ENCODE measurements around the gene OPCML. TPM values are rescaled to one million over a fixed set of nuclear protein-coding genes. Genes with fewer than 3 reads are reported as not detected.

OPCML gene
- total and polyA plus RNA-seq, 2 donors from 2014 or later = 0.77 to 1.1 TPM

DNA sequence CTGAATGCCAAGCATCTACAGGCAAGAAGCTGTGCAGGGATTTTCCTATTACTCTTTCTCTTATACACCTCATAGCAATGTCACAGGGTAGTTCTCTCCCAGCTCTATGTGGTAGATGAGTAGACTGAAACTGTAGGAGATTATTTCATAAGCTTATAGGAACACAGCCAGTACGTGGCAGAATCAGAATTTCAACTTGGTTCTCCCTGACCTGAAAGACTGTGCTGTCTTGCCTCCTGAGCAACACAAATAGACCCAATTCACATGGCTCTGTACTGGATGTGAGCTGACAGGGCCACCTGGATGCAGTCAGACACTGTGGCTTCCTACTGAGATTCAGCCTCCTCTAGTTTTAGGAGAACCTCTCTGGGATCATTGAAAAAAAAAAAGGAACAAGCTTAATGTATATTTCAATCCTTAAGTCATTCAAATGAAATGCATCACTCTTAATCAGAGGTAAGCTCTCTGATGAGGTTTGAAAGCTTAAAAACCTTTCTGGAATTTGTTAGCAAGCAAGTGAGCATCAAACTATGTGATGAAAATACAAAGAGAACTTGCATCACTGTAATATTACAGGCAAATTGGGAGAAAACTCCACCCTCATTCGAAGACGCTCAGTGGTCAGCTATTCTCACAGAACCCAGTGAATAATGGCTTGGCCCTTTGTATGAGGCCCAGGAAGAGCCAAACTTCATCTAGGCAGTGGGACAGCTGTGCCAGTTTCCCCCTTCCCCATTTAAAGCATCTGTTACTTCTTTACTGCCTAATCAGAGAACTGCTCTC, 1122.5 kb downstream of the OPCML start:
- Histone ChIP-seq H3K9ac (ENCODE audit: low read length in 3 of 3) (no peak overlapping the region), H3K36me3 (ENCODE audit: control insufficient read depth in 2 of 3, insufficient read depth in 3 of 3, low read length in 3 of 3) (no peaks in the 10 kb centered on the region), H3K27me3 (ENCODE audit: control insufficient read depth, insufficient read depth, low read length) (no peaks in the 10 kb centered on the region), H3K27ac (ENCODE audit: low read depth in 2 of 2, low read length in 2 of 2) (no peak overlapping the region), H3K4me3 (ENCODE audit: low read length in 3 of 3) (no peak overlapping the region), H3K9me3 (ENCODE audit: control insufficient read depth in 2 of 3, insufficient read depth in 1 of 3, low read length in 3 of 3) (no peaks in the 10 kb centered on the region), H3K4me1 (ENCODE audit: control insufficient read depth in 2 of 3, insufficient read depth in 2 of 3, low read depth in 1 of 3, low read length in 3 of 3) (no peaks in the 10 kb centered on the region)
- TF ChIP-seq, protein P1, sequence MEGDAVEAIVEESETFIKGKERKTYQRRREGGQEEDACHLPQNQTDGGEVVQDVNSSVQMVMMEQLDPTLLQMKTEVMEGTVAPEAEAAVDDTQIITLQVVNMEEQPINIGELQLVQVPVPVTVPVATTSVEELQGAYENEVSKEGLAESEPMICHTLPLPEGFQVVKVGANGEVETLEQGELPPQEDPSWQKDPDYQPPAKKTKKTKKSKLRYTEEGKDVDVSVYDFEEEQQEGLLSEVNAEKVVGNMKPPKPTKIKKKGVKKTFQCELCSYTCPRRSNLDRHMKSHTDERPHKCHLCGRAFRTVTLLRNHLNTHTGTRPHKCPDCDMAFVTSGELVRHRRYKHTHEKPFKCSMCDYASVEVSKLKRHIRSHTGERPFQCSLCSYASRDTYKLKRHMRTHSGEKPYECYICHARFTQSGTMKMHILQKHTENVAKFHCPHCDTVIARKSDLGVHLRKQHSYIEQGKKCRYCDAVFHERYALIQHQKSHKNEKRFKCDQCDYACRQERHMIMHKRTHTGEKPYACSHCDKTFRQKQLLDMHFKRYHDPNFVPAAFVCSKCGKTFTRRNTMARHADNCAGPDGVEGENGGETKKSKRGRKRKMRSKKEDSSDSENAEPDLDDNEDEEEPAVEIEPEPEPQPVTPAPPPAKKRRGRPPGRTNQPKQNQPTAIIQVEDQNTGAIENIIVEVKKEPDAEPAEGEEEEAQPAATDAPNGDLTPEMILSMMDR (IDR thresholded peaks at IDR 0.05; ENCODE audit: borderline replicate concordance, extremely low read depth, insufficient read depth) = no peak
- intact Hi-C loops (cut with DNase I) = no loop called here
- DNase-seq = no peak
- FAIRE-seq = no peak

DNA sequence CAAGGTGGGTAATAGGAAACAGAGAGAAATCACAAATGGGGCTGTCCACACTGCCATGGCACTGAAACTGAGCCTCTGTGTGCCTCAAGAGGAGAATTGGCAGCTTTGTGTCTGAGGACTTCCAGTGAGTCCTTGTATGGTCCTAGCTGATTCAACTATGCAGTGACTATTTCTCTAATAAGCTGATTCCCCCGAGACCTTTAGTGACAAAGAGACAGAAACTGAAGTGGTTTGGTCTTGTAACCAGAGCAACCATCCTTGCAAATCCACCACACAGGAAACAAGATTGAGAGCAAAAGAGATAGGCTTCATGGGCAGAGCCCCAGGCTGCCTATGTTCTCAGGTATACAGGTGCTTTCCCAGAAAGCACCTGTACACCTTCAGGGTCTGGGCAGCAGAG, 1123.4 kb downstream of the OPCML start:
- Histone ChIP-seq H3K27me3 (ENCODE audit: control insufficient read depth, insufficient read depth, low read length) (no peaks in the 10 kb centered on the region), H3K4me3 (ENCODE audit: low read length in 3 of 3) (no peak overlapping the region), H3K9me3 (ENCODE audit: control insufficient read depth in 2 of 3, insufficient read depth in 1 of 3, low read length in 3 of 3) (no peaks in the 10 kb centered on the region), H3K4me1 (ENCODE audit: control insufficient read depth in 2 of 3, insufficient read depth in 2 of 3, low read depth in 1 of 3, low read length in 3 of 3) (no peaks in the 10 kb centered on the region), H3K9ac (ENCODE audit: low read length in 3 of 3) (no peak overlapping the region), H3K27ac (ENCODE audit: low read depth in 2 of 2, low read length in 2 of 2) (no peak overlapping the region), H3K36me3 (ENCODE audit: control insufficient read depth in 2 of 3, insufficient read depth in 3 of 3, low read length in 3 of 3) (no peaks in the 10 kb centered on the region)
- TF ChIP-seq, protein P1 (IDR thresholded peaks at IDR 0.05; ENCODE audit: borderline replicate concordance, extremely low read depth, insufficient read depth) = no peak
- no peak for DNase-seq
- FAIRE-seq = no peak
- intact Hi-C loops (cut with DNase I) = no loop called here

DNA sequence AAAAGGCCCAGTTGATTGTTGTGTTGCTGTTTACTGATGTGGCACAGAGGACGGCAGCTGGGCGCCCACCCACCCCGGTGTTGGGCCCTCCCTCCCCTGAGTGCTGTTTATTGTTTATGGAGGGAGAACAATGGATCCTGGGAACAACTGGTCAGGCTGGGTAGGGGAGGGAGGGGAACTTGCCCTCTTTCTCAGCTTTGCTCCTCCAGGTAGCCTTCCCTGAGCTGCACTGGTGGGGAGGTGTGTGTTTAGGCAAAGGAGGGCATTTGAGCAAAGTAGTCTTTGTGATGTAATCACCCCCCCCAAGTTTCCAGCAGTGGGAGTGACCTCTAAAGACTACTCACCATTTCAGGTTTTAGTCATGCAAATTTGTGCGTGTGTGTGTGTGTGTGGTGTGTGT, 1126.6 kb downstream of the OPCML start:
- no peaks in the 10 kb centered on the region for H3K27me3 ChIP-seq (ENCODE audit: control insufficient read depth, insufficient read depth, low read length)
- DNase-seq = no peak
- no peaks in the 10 kb centered on the region for H3K4me1 ChIP-seq (ENCODE audit: control insufficient read depth in 2 of 3, insufficient read depth in 2 of 3, low read depth in 1 of 3, low read length in 3 of 3)
- no peaks in the 10 kb centered on the region for H3K36me3 ChIP-seq (ENCODE audit: control insufficient read depth in 2 of 3, insufficient read depth in 3 of 3, low read length in 3 of 3)
- no peak overlapping the region for H3K9ac ChIP-seq (ENCODE audit: low read length in 3 of 3)
- TF ChIP-seq, protein P1 (IDR thresholded peaks at IDR 0.05; ENCODE audit: borderline replicate concordance, extremely low read depth, insufficient read depth) = no peak
- no peak for FAIRE-seq
- H3K4me3 ChIP-seq (ENCODE audit: low read length in 3 of 3) = no peak overlapping the region
- intact Hi-C loops (cut with DNase I) = no loop called here
- H3K27ac ChIP-seq (ENCODE audit: low read depth in 2 of 2, low read length in 2 of 2) = no peak overlapping the region
- H3K9me3 ChIP-seq (ENCODE audit: control insufficient read depth in 2 of 3, insufficient read depth in 1 of 3, low read length in 3 of 3) = no peaks in the 10 kb centered on the region

Data from kidney (tissue), 14 donors.